Liver (tissue), 3 donors: Measurements from ENCODE around the gene WNT10A.

Source experiments
- ATF3 ChIP-seq: IDR thresholded peaks from 2 replicates; pipeline ENCODE4 v1.6.1; 2016; ENCODE audit warnings: antibody characterized with exemption
- CTCF ChIP-seq: fragments of 150-350 bp; IDR thresholded peaks from 2 replicates; pipeline ENCODE4 v1.5.1; 2017; ENCODE audit warnings: improper control_type of control experiment, low read depth, low read length; ENCODE audit not compliant: missing input control
- EGR1 ChIP-seq, 2 donors: IDR thresholded peaks; 2 replicates each; pipeline ENCODE4 v1.6.1; 2016 to 2018; ENCODE audit warnings: antibody characterized with exemption in 2 of 2, low read depth in 2 of 2
- FOXA1 ChIP-seq: IDR thresholded peaks from 2 replicates; pipeline ENCODE4 v1.6.1; 2016; ENCODE audit warnings: antibody characterized with exemption
- FOXA2 ChIP-seq: IDR thresholded peaks from 2 replicates; pipeline ENCODE4 v1.6.1; 2016; ENCODE audit warnings: antibody characterized with exemption
- GABPA ChIP-seq, 2 donors: IDR thresholded peaks in 1 of 2; conservative IDR thresholded peaks in 1 of 2; 2 replicates each; pipeline ENCODE4 v1.6.1; 2016; ENCODE audit warnings: antibody characterized with exemption in 2 of 2, mild to moderate bottlenecking in 1 of 2, moderate library complexity in 1 of 2
- HNF4A ChIP-seq, 2 donors: conservative IDR thresholded peaks; 2 replicates each; pipeline ENCODE4 v1.6.1; 2016; ENCODE audit warnings: antibody characterized with exemption in 2 of 2, mild to moderate bottlenecking in 2 of 2
- MAX ChIP-seq: IDR thresholded peaks from 2 replicates; pipeline ENCODE4 v1.6.1; 2016; ENCODE audit warnings: antibody characterized with exemption
- NR2F2 ChIP-seq: IDR thresholded peaks from 2 replicates; pipeline ENCODE4 v1.6.1; 2016; ENCODE audit warnings: antibody characterized with exemption
- RAD21 ChIP-seq, 2 donors: IDR thresholded peaks; 2 replicates each; pipeline ENCODE4 v1.6.1; 2016; ENCODE audit warnings: antibody characterized with exemption in 2 of 2, mild to moderate bottlenecking in 2 of 2
- REST ChIP-seq: IDR thresholded peaks from 2 replicates; pipeline ENCODE4 v1.6.1; 2016; ENCODE audit warnings: antibody characterized with exemption, mild to moderate bottlenecking
- RXRA ChIP-seq, 2 donors: IDR thresholded peaks; 2 replicates each; pipeline ENCODE4 v1.6.1; 2017 to 2018; ENCODE audit warnings: antibody characterized with exemption in 2 of 2, mild to moderate bottlenecking in 1 of 2
- TAF1 ChIP-seq: conservative IDR thresholded peaks from 2 replicates; pipeline ENCODE4 v1.6.1; 2016; ENCODE audit warnings: antibody characterized with exemption, mild to moderate bottlenecking
- YY1 ChIP-seq: IDR thresholded peaks from 2 replicates; pipeline ENCODE4 v1.6.1; 2016; ENCODE audit warnings: antibody characterized with exemption, mild to moderate bottlenecking
- donor health status: healthy.
- donor health status: healthy.

- TF ChIP-seq MAX (no peak), CTCF (no peak), YY1 (no peak), RAD21 (IDR thresholded peaks at IDR 0.05) (no peak), GABPA (IDR thresholded peaks at IDR 0.05 in 1 of 2, conservative IDR thresholded peaks at IDR 0.05 in 1 of 2) (no peak), FOXA2 (no peak), REST (no peak), FOXA1 (no peak), HNF4A (conservative IDR thresholded peaks at IDR 0.05) (no peak), ATF3 (no peak), RXRA (IDR thresholded peaks at IDR 0.05) (no peak), EGR1 (IDR thresholded peaks at IDR 0.05; ENCODE audit: low read depth in 2 of 2) (no peak), NR2F2 (no peak), TAF1 (no peak)
Measured at GRCh38 chr2:218887079-218887478, 6.4 kb downstream of the WNT10A start.
